ENCODE data around the gene TM9SF2. TPM values are rescaled to one million over a fixed set of nuclear protein-coding genes. Genes with fewer than 3 reads are reported as not detected.

TM9SF2 gene
- total and polyA plus RNA-seq, 9 of the 15 experiments (the other 6 are each of a cell fraction or from before 2014, with no cell fraction given), result 23.3 to 83.2 (median 55.1) TPM

DNA sequence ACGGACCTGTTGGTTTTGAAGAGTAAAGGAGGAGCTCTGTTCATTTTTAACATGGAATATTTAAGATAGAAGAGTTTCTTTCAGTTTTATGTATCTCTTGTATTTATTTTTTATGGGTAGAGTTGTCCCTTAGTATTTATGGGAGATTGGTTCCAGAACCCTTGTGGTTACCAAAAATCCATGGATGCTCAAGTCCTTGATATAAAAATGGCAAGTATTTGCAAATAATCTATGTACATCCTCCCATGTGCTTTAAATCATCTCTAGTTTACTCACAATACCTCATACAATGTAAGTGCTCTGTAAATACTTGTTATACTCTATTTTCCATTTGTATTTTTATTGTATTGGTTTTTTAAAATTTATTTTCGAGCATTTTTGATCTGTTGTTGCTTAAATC lies 63.1 kb downstream of the TM9SF2 start:
- no peaks in the 10 kb centered on the region for H4K20me1 ChIP-seq (replicated peaks; ENCODE audit: control insufficient read depth, insufficient read depth, low read length)
- H3K27me3 ChIP-seq (ENCODE audit: control insufficient read depth in 2 of 2, insufficient read depth in 2 of 2, low read length in 2 of 2), result no peaks in the 10 kb centered on the region
- H3K4me1 ChIP-seq (replicated peaks in 1 of 2; ENCODE audit: control insufficient read depth in 2 of 2, insufficient read depth in 2 of 2, low read length in 2 of 2), result no peaks in the 10 kb centered on the region
- in situ Hi-C loops (cut with MboI), result no loop called here
- no peak for ATAC-seq
- BruUV-seq (replicated peaks), result no TSS peak
- no peak overlapping the region for H2AFZ ChIP-seq (ENCODE audit: low read depth, low read length)
- H3K9me1 ChIP-seq (ENCODE audit: control insufficient read depth, insufficient read depth, low read length), result no peaks in the 10 kb centered on the region
- intact Hi-C loops (cut with micrococcal nuclease), result no loop called here
- no peak for DNase-seq (ENCODE audit: extremely low read depth in 1 of 4, low spot score in 3 of 4)
- H3K4me3 ChIP-seq, result no peak overlapping the region
- H3K4me2 ChIP-seq (ENCODE audit: insufficient read depth, low read length), result no peak overlapping the region
- no peak for TF ChIP-seq IFI16 (CRISPR knock-in tag; IDR thresholded peaks at IDR 0.05)
- TF ChIP-seq SREBF2 (CRISPR knock-in tag; IDR thresholded peaks at IDR 0.05), result no peak
- TF ChIP-seq ZBTB5 (IDR thresholded peaks at IDR 0.05), result no peak
- no peak for TF ChIP-seq DDX20 (tag; IDR thresholded peaks at IDR 0.05; ENCODE audit: low read depth)
- no peak for TF ChIP-seq L3MBTL2 (IDR thresholded peaks at IDR 0.05)
- no peak for TF ChIP-seq ZNF197 (CRISPR knock-in tag; IDR thresholded peaks at IDR 0.05; ENCODE audit: low read depth)
- TF ChIP-seq, protein P1, sequence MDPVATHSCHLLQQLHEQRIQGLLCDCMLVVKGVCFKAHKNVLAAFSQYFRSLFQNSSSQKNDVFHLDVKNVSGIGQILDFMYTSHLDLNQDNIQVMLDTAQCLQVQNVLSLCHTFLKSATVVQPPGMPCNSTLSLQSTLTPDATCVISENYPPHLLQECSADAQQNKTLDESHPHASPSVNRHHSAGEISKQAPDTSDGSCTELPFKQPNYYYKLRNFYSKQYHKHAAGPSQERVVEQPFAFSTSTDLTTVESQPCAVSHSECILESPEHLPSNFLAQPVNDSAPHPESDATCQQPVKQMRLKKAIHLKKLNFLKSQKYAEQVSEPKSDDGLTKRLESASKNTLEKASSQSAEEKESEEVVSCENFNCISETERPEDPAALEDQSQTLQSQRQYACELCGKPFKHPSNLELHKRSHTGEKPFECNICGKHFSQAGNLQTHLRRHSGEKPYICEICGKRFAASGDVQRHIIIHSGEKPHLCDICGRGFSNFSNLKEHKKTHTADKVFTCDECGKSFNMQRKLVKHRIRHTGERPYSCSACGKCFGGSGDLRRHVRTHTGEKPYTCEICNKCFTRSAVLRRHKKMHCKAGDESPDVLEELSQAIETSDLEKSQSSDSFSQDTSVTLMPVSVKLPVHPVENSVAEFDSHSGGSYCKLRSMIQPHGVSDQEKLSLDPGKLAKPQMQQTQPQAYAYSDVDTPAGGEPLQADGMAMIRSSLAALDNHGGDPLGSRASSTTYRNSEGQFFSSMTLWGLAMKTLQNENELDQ (CRISPR knock-in tag; IDR thresholded peaks at IDR 0.05; ENCODE audit: borderline replicate concordance), result no peak
- no peak for TF ChIP-seq TEAD4 (IDR thresholded peaks at IDR 0.05; ENCODE audit: low read length)
- TF ChIP-seq TEAD4 (CRISPR knock-in tag; IDR thresholded peaks at IDR 0.05; ENCODE audit: borderline replicate concordance), result no peak
- TF ChIP-seq HDGF (IDR thresholded peaks at IDR 0.05), result no peak
- no peak for TF ChIP-seq PCBP2 (IDR thresholded peaks at IDR 0.05; ENCODE audit: low read depth, low read length, poor library complexity, severe bottlenecking)
- TF ChIP-seq FOS (IDR thresholded peaks at IDR 0.05; ENCODE audit: extremely low read depth, insufficient read length), result no peak
- no peak for FAIRE-seq
- H3K27ac ChIP-seq (ENCODE audit: extremely low read depth, low read depth, low read length), result no peak overlapping the region
- H3K79me2 ChIP-seq (ENCODE audit: control insufficient read depth, insufficient read depth, low read length), result no peaks in the 10 kb centered on the region
- peaks cover 42% of the 10 kb centered on the region; the same call in 2 of the 3 replicates for H3K36me3 ChIP-seq (ENCODE audit: control insufficient read depth, insufficient read depth, low read length)
- ChIA-PET POLR2A (interaction anchor here (0.6 kb wide), 1 partner anchor 13 kb away, joined by 3 read pairs; no protein-coding TSS in a partner anchor), CTCF (ENCODE audit: low intra/inter-chr PET ratio) (no interaction called here)
- H3K9me3 ChIP-seq (replicated peaks; ENCODE audit: control insufficient read depth, insufficient read depth, low read depth, low read length), result no peaks in the 10 kb centered on the region
- WGBS (ENCODE audit: insufficient coverage, low coverage, missing lambda C conversion rate), result 71% methylated on average over 2 of the region's 2 CpGs
- H3K9ac ChIP-seq (ENCODE audit: insufficient read depth in 1 of 2, low read depth in 2 of 2, low read length in 2 of 2), result no peak overlapping the region
